GM12801 (cell line): ENCODE data around the gene STX17.

Experiments
- TF ChIP-seq, protein P1 (sequence below): IDR thresholded peaks from one replicate; pipeline ENCODE4 v1.5.1; 2011; ENCODE audit warnings: control low read depth; ENCODE audit not compliant: insufficient read length; ENCODE audit errors: extremely low read depth

The STX17 gene

DNA sequence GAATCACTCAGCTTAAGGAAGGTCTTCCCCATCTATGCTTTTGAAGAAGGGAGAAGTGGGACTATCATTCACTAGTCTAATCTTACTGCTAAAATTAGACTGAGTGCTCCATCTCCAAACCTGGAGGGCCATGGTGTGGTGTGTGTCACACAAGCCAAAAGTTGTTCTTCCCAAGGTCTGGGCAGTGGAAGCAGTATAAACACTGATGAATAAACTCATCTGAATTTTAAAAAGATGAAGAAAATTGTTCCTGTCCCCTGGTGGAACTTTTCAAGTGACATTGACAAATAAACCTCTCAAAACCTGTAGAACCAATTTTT, 16.2 kb downstream of the STX17 start:
- TF ChIP-seq, protein P1, sequence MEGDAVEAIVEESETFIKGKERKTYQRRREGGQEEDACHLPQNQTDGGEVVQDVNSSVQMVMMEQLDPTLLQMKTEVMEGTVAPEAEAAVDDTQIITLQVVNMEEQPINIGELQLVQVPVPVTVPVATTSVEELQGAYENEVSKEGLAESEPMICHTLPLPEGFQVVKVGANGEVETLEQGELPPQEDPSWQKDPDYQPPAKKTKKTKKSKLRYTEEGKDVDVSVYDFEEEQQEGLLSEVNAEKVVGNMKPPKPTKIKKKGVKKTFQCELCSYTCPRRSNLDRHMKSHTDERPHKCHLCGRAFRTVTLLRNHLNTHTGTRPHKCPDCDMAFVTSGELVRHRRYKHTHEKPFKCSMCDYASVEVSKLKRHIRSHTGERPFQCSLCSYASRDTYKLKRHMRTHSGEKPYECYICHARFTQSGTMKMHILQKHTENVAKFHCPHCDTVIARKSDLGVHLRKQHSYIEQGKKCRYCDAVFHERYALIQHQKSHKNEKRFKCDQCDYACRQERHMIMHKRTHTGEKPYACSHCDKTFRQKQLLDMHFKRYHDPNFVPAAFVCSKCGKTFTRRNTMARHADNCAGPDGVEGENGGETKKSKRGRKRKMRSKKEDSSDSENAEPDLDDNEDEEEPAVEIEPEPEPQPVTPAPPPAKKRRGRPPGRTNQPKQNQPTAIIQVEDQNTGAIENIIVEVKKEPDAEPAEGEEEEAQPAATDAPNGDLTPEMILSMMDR = no peak

DNA sequence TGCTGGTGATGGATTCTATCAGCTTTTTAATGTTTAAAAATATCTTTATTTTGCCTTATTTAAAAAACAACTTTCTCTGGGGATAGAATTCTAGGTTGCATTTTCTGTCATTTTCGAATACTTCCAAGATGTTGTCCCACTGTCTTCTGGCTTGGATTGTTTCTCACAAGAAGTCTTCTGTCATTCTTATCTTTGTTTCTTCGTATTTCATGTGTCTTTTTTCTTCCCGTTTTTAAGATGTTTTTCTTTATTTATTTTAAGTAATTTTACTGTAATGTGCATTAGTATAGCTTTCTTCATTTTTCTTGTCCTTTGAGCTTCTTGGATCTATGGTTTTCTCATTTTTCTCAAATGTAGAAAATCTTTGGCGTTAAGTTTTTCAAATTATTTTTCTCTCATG, 19.1 kb downstream of the STX17 start:
- TF ChIP-seq, protein P1 = no peak

DNA sequence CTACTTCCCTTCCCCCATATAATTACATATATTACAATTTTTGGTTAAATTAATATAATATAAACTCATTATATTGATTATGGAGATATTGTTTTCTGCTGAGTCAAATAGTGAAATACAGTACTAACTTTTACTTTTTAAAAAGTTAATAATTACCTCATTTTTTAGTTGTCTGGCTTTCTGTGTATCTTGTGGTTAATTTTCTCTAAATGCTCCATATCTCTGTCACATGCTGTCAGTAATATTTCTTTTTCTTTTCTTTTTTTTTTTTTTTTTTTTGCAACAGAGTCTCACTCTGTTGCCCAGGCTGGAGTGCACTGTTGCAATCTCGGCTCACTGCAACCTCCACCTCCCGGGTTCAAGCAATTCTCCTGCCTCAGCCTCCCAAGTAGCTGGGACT, 23.2 kb downstream of the STX17 start:
- TF ChIP-seq, protein P1 = no peak

DNA sequence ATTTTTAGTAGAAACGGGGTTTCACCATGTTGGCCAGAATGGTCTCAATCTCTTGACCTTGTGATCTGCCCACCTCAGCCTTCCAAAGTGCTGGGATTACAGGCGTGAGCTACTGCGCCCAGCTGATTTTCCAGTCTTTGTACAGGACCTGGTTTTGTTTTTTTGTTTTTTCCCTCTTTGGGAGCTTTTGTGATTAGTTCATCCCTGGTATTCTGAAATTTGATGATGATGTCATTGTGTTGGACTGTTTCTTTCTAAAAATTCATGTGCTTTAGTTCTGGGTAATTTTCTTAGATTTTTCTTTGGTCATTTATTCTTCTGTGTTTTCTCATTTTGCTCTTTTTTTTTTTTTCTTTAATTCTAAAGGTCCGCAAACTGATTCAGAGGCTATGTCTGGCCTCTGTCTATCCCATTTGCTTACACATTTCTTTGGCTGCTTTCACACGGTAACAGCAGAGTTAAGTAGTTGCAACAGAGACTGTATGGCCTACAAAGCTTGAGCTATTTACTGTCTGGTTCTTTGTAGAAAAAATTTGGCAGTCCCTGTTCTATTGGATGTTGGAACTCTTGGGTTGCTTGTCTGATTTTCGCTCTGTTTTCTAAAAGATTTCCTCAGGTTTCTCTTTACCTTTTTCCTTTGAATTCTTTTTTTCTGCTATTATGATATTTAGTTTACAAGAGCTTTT, 24.8 kb downstream of the STX17 start:
- TF ChIP-seq, protein P1 = no peak

DNA sequence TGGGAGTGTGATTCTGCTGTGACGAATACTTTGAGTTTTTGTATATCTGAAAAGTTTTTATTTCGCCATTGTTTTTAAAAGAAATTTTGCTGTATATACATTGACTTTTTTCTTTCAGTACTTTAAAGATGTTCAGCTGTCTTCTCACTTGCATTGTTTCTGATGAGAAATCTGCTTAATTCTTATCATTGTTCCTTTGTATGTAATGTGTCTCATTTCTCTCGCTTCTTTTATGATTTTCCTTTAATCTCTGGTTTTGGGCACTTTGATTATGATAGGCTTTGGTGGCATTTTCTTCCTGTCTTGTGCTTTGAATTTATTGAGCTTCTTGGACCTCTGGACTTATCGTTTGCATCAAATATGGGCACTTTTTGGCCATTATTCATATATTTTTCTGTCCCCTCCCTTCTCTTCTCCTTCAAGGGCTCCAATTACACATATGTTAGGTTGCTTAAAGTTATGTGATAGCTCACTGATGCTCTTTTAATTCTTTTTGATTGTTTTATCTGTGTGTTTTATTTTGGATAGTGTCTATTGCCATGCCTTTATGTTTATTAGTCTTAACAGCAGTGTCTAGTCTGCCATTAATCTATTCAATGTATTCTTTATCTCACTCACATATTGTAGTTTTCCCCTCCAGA, 30.6 kb downstream of the STX17 start:
- TF ChIP-seq, protein P1 = no peak

DNA sequence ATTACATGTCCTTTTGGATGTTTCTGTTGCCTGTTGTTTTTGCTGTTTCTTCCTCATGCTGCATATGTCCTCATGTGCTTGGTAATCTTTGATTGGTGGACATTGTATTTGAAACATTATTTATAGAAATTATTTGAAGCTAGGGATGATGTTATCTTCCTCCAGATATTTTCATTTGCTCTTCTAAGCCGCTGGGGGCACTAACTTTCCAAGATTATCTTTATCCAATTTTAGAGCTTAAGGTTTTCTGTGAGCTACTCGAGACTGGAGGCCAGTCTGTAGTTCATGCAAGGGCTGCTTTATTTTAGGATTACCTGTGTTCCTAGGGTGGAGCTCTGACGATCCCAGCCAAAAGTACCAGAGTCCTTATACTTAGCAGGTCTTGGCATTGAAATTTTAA, 40.9 kb downstream of the STX17 start:
- TF ChIP-seq, protein P1 = no peak

DNA sequence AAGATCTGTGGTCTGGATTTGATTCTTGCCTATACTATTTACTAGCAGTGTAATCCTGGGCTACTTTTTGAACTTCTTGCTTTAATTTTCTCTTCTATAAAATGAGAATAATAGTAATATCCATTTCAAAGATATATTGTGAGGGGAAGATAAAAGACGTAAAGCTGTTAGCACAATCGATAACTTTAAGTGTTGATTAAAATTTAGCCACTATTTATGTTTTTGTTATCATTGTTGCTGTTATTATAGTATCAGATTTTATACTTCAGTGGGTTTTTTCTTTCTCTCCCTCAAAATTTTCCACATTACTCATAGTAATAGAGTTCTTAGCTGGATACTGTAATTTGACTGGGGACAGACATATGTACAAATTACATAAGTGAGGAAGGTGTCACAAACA, 42.0 kb downstream of the STX17 start:
- TF ChIP-seq, protein P1 = no peak
